Suprapubic skin (tissue), 4 donors: ENCODE measurements around the gene ANKS1A. TPM values are rescaled to one million over a fixed set of nuclear protein-coding genes. Genes with fewer than 3 reads are reported as not detected.
A peak's percentile ranks its signal among the peaks of the same experiment; 100 is the strongest.

Experiments
- DNase-seq, 2 donors: peaks; one replicate each; pipeline ENCODE4 v3.0.0-alpha.2; 2019; ENCODE audit warnings: low spot score in 2 of 2
- H3K27ac ChIP-seq: fragments of 200-600 bp; sonication (generic); one replicate; pipeline ENCODE4 v1.5.1; 2019
- H3K27me3 ChIP-seq: fragments of 200-600 bp; sonication (generic); one replicate; pipeline ENCODE4 v1.5.1; 2019
- H3K36me3 ChIP-seq: fragments of 200-600 bp; sonication (generic); one replicate; pipeline ENCODE4 v1.5.1; 2019
- H3K4me1 ChIP-seq: fragments of 200-600 bp; sonication (generic); one replicate; pipeline ENCODE4 v1.5.1; 2019
- H3K4me3 ChIP-seq: fragments of 200-600 bp; sonication (generic); one replicate; pipeline ENCODE4 v1.5.1; 2019; ENCODE audit warnings: mild to moderate bottlenecking
- H3K9me3 ChIP-seq: fragments of 200-600 bp; sonication (generic); one replicate; pipeline ENCODE4 v1.5.1; 2019
- CTCF ChIP-seq, 2 donors: fragments of 200-600 bp in 1 of 2; fragments of 450-650 bp in 1 of 2; sonication (generic) in 1 of 2; IDR thresholded peaks; one replicate each; pipeline ENCODE4 v1.5.1; 2016 to 2019; ENCODE audit warnings: antibody characterized with exemption in 2 of 2, mild to moderate bottlenecking in 1 of 2, moderate library complexity in 1 of 2
- EP300 ChIP-seq: sonication (generic); formaldehyde crosslinking; IDR thresholded peaks from one replicate; pipeline ENCODE4 v1.6.1; 2017; ENCODE audit warnings: antibody characterized with exemption
- POLR2A ChIP-seq, 2 donors: fragments of 450-650 bp; IDR thresholded peaks; one replicate each; pipeline ENCODE4 v1.6.1; 2017; ENCODE audit warnings: antibody characterized with exemption in 2 of 2, mild to moderate bottlenecking in 2 of 2, moderate library complexity in 2 of 2
- POLR2AphosphoS5 ChIP-seq, 3 donors: sonication (generic); formaldehyde crosslinking; IDR thresholded peaks; one replicate each; pipeline ENCODE4 v1.6.1; 2017; ENCODE audit warnings: antibody characterized with exemption in 3 of 3
- WGBS: methylation state at CpG from one replicate; pipeline ENCODE4 v1.1.5; 2018; 5-methylcytosine and 5-hydroxymethylcytosine counted together
- total RNA-seq, 4 donors: library from RNA; depleted of rRNA; stranded (reverse); fragments of >200 nt; gene quantifications; one replicate each; pipeline ENCODE4 v1.1.0, GENCODE V29; 2016

ANKS1A gene
- total RNA-seq, 4 donors from 2014 or later = 24.7 to 34.6 (median 30.5) TPM

GRCh38 chr6:35053701-35054100, 164.6 kb downstream of the ANKS1A start:
- DNase-seq = peak in 1 of 2 donors; percentile 43
- Histone ChIP-seq H3K9me3 (no peaks in the 10 kb centered on the region), H3K27me3 (no peaks in the 10 kb centered on the region), H3K27ac (peak overlapping the region; percentile 66), H3K4me3 (no peak overlapping the region), H3K36me3 (peaks cover 30% of the 10 kb centered on the region), H3K4me1 (peaks cover 50% of the 10 kb centered on the region)
- WGBS = 100% methylated on average over 3 of the region's 3 CpGs
- TF ChIP-seq POLR2AphosphoS5 (IDR thresholded peaks at IDR 0.05) = no peak
- TF ChIP-seq CTCF (IDR thresholded peaks at IDR 0.05) = no peak
- no peak for TF ChIP-seq EP300
- no peak for TF ChIP-seq POLR2A (IDR thresholded peaks at IDR 0.05)

- Histone ChIP-seq H3K4me3 (no peak overlapping the region), H3K36me3 (peaks cover 35% of the 10 kb centered on the region), H3K27ac (no peak overlapping the region), H3K9me3 (no peaks in the 10 kb centered on the region), H3K27me3 (no peaks in the 10 kb centered on the region), H3K4me1 (peaks cover 45% of the 10 kb centered on the region)
- WGBS = 93% methylated on average over 8 of the region's 8 CpGs
- no peak for TF ChIP-seq POLR2A (IDR thresholded peaks at IDR 0.05)
- no peak for TF ChIP-seq POLR2AphosphoS5 (IDR thresholded peaks at IDR 0.05)
- no peak for TF ChIP-seq EP300
- TF ChIP-seq CTCF (IDR thresholded peaks at IDR 0.05) = no peak
- DNase-seq = no peak
These were observed 165.2 kb downstream of the ANKS1A start for GRCh38 chr6:35054106-35054742.

- Histone ChIP-seq H3K4me3 (no peak overlapping the region), H3K9me3 (no peaks in the 10 kb centered on the region), H3K27me3 (no peaks in the 10 kb centered on the region), H3K27ac (no peak overlapping the region), H3K36me3 (peaks cover 40% of the 10 kb centered on the region), H3K4me1 (peaks cover 40% of the 10 kb centered on the region)
- TF ChIP-seq CTCF (IDR thresholded peaks at IDR 0.05) (no peak), POLR2A (IDR thresholded peaks at IDR 0.05) (no peak), POLR2AphosphoS5 (IDR thresholded peaks at IDR 0.05) (no peak), EP300 (no peak)
- DNase-seq = no peak
- 88% methylated on average over 1 of the region's 1 CpG for WGBS
These were observed 165.7 kb downstream of the ANKS1A start for GRCh38 chr6:35054743-35055130.

GRCh38 chr6:35055891-35056290, 166.8 kb downstream of the ANKS1A start:
- no peaks in the 10 kb centered on the region for H3K27me3 ChIP-seq
- H3K4me3 ChIP-seq = no peak overlapping the region
- 94% methylated on average over 4 of the region's 4 CpGs for WGBS
- H3K27ac ChIP-seq = no peak overlapping the region
- TF ChIP-seq POLR2A (IDR thresholded peaks at IDR 0.05) (no peak), CTCF (IDR thresholded peaks at IDR 0.05) (no peak), POLR2AphosphoS5 (IDR thresholded peaks at IDR 0.05) (no peak), EP300 (no peak)
- DNase-seq = no peak
- H3K9me3 ChIP-seq = no peaks in the 10 kb centered on the region
- peaks cover 28% of the 10 kb centered on the region for H3K4me1 ChIP-seq
- peaks cover 52% of the 10 kb centered on the region for H3K36me3 ChIP-seq

GRCh38 chr6:35056952-35057351, 167.9 kb downstream of the ANKS1A start:
- WGBS = 81% methylated on average over 2 of the region's 8 CpGs

More at GRCh38 chr6:35056952-35057351, 167.9 kb downstream of the ANKS1A start:
- Histone ChIP-seq H3K27ac (no peak overlapping the region), H3K36me3 (peaks cover 58% of the 10 kb centered on the region), H3K27me3 (no peaks in the 10 kb centered on the region), H3K4me3 (no peak overlapping the region), H3K9me3 (no peaks in the 10 kb centered on the region), H3K4me1 (peaks cover 23% of the 10 kb centered on the region)
- TF ChIP-seq EP300 (no peak), CTCF (IDR thresholded peaks at IDR 0.05) (no peak), POLR2A (IDR thresholded peaks at IDR 0.05) (no peak), POLR2AphosphoS5 (IDR thresholded peaks at IDR 0.05) (no peak)
- no peak for DNase-seq
